Measurements from ENCODE around the gene GAD2.

GAD2 gene

DNA sequence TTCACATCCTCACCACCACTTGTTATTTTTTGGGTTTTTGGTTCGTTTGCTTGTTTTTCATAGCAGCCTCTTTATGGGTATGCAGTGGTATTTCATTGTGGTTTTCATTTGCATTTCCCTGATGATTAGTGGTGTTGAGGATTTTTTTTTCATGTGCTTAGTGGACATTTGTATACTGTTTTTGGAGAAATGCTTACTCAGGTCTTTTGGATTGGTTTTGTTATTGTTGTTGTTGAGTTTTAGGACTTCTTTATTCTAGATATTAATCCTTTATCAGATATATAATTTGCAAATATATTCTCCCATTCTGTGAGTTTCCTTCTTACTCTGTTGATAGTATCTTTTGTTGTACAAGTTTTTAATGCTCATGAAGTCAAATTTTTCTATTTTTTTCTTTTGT is 42.8 kb downstream of the GAD2 start:
- Histone ChIP-seq H2AFZ (ENCODE audit: low read length) (no peak overlapping the region), H3K9me3 (replicated peaks; ENCODE audit: insufficient read depth, low read length) (no peaks in the 10 kb centered on the region), H3K27ac (ENCODE audit: low read length) (no peak overlapping the region), H3K9ac (ENCODE audit: low read length) (no peak overlapping the region), H3K4me3 (ENCODE audit: low read length) (no peak overlapping the region), H3K36me3 (replicated peaks; ENCODE audit: insufficient read depth, low read length) (no peaks in the 10 kb centered on the region), H4K20me1 (ENCODE audit: insufficient read depth, low read length) (no peaks in the 10 kb centered on the region), H3K79me2 (ENCODE audit: low read length) (no peaks in the 10 kb centered on the region), H3K4me1 (ENCODE audit: low read length) (no peaks in the 10 kb centered on the region), H3K4me2 (ENCODE audit: low read depth, low read length) (no peak overlapping the region), H3K9me2 (replicated peaks; ENCODE audit: insufficient read depth, low read length) (no peaks in the 10 kb centered on the region), H3K27me3 (replicated peaks; ENCODE audit: insufficient read depth, low read length) (no peaks in the 10 kb centered on the region), H3F3A (ENCODE audit: insufficient read depth, low read length) (no peaks in the 10 kb centered on the region)
- TF ChIP-seq EZH2phosphoT487 (IDR thresholded peaks at IDR 0.05; ENCODE audit: low read length) (no peak), EZH2 (optimal IDR thresholded peaks at IDR 0.05; ENCODE audit: low read depth, low read length) (no peak)
- TF ChIP-seq, protein P1, sequence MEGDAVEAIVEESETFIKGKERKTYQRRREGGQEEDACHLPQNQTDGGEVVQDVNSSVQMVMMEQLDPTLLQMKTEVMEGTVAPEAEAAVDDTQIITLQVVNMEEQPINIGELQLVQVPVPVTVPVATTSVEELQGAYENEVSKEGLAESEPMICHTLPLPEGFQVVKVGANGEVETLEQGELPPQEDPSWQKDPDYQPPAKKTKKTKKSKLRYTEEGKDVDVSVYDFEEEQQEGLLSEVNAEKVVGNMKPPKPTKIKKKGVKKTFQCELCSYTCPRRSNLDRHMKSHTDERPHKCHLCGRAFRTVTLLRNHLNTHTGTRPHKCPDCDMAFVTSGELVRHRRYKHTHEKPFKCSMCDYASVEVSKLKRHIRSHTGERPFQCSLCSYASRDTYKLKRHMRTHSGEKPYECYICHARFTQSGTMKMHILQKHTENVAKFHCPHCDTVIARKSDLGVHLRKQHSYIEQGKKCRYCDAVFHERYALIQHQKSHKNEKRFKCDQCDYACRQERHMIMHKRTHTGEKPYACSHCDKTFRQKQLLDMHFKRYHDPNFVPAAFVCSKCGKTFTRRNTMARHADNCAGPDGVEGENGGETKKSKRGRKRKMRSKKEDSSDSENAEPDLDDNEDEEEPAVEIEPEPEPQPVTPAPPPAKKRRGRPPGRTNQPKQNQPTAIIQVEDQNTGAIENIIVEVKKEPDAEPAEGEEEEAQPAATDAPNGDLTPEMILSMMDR (IDR thresholded peaks at IDR 0.05; ENCODE audit: low read length): no peak
- DNase-seq: peak; percentile 30

DNA sequence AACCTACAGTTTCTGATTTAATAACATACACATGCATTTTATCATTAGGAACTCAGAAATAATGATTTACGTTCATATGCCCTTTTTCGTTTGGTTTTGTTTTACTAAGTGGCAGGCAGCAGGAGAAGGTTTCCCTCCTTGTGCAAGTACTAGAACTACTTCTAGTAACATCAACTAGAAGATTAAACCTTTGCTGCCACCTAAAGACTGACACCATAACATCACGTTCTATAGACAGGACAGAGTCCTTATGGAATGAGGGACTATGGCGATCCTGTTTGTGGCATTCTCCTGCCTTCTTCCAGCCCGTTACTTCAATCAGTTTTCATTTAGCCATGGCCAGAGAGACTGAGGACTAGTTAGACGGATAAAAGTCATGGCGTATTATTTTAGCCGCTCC is 53.2 kb downstream of the GAD2 start:
- H3K4me1 ChIP-seq (ENCODE audit: low read length): no peaks in the 10 kb centered on the region
- H3K9me2 ChIP-seq (replicated peaks; ENCODE audit: insufficient read depth, low read length): no peaks in the 10 kb centered on the region
- H3K27ac ChIP-seq (ENCODE audit: low read length): no peak overlapping the region
- TF ChIP-seq EZH2phosphoT487 (IDR thresholded peaks at IDR 0.05; ENCODE audit: low read length) (no peak), EZH2 (optimal IDR thresholded peaks at IDR 0.05; ENCODE audit: low read depth, low read length) (no peak)
- TF ChIP-seq, protein P1 (IDR thresholded peaks at IDR 0.05; ENCODE audit: low read length): peak; percentile 41
- H3K9me3 ChIP-seq (replicated peaks; ENCODE audit: insufficient read depth, low read length): no peaks in the 10 kb centered on the region
- H4K20me1 ChIP-seq (ENCODE audit: insufficient read depth, low read length): no peaks in the 10 kb centered on the region
- no peak overlapping the region for H3K9ac ChIP-seq (ENCODE audit: low read length)
- H3K4me2 ChIP-seq (ENCODE audit: low read depth, low read length): no peak overlapping the region
- H3K79me2 ChIP-seq (ENCODE audit: low read length): no peaks in the 10 kb centered on the region
- no peaks in the 10 kb centered on the region for H3K27me3 ChIP-seq (replicated peaks; ENCODE audit: insufficient read depth, low read length)
- no peaks in the 10 kb centered on the region for H3K36me3 ChIP-seq (replicated peaks; ENCODE audit: insufficient read depth, low read length)
- DNase-seq: peak; percentile 55
- no peaks in the 10 kb centered on the region for H3F3A ChIP-seq (ENCODE audit: insufficient read depth, low read length)
- no peak overlapping the region for H2AFZ ChIP-seq (ENCODE audit: low read length)
- H3K4me3 ChIP-seq (ENCODE audit: low read length): no peak overlapping the region

DNA sequence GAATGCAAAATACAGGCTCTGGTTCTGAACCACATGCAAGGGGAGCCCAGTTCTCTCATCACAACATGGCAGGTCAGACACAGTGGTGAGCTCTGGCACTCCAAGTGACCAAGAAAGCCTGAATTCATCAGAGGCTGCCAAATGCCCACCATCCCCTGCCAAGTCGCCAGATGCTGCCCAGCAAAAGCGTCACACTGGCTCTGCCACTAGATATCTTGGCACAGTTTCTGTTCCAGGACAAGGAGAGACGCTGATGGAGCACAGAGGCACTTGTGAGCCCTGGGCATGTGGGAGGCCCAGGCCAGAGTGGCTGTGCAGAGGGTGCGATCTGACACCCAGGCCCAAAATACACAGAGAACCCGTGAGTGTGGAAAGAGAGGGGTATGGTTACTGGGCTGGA is 57.8 kb downstream of the GAD2 start:
- H3K27me3 ChIP-seq (replicated peaks; ENCODE audit: insufficient read depth, low read length): no peaks in the 10 kb centered on the region
- H3K9me3 ChIP-seq (replicated peaks; ENCODE audit: insufficient read depth, low read length): no peaks in the 10 kb centered on the region
- no peak for DNase-seq
- H3K9me2 ChIP-seq (replicated peaks; ENCODE audit: insufficient read depth, low read length): no peaks in the 10 kb centered on the region
- H3K4me1 ChIP-seq (ENCODE audit: low read length): no peaks in the 10 kb centered on the region
- H3K79me2 ChIP-seq (ENCODE audit: low read length): no peaks in the 10 kb centered on the region
- no peaks in the 10 kb centered on the region for H3K36me3 ChIP-seq (replicated peaks; ENCODE audit: insufficient read depth, low read length)
- no peaks in the 10 kb centered on the region for H4K20me1 ChIP-seq (ENCODE audit: insufficient read depth, low read length)
- H3K4me2 ChIP-seq (ENCODE audit: low read depth, low read length): no peak overlapping the region
- no peak overlapping the region for H3K9ac ChIP-seq (ENCODE audit: low read length)
- H3K27ac ChIP-seq (ENCODE audit: low read length): no peak overlapping the region
- no peak overlapping the region for H2AFZ ChIP-seq (ENCODE audit: low read length)
- H3K4me3 ChIP-seq (ENCODE audit: low read length): no peak overlapping the region
- H3F3A ChIP-seq (ENCODE audit: insufficient read depth, low read length): no peaks in the 10 kb centered on the region
- TF ChIP-seq EZH2phosphoT487 (IDR thresholded peaks at IDR 0.05; ENCODE audit: low read length) (no peak), EZH2 (optimal IDR thresholded peaks at IDR 0.05; ENCODE audit: low read depth, low read length) (no peak)
- TF ChIP-seq, protein P1 (IDR thresholded peaks at IDR 0.05; ENCODE audit: low read length): no peak
